ENCODE results near the gene MRPL33. TPM values are rescaled to one million over a fixed set of nuclear protein-coding genes. Genes with fewer than 3 reads are reported as not detected.

MRPL33 gene
- total RNA-seq, 1 experiment from 2014 or later = 86.3 TPM

DNA sequence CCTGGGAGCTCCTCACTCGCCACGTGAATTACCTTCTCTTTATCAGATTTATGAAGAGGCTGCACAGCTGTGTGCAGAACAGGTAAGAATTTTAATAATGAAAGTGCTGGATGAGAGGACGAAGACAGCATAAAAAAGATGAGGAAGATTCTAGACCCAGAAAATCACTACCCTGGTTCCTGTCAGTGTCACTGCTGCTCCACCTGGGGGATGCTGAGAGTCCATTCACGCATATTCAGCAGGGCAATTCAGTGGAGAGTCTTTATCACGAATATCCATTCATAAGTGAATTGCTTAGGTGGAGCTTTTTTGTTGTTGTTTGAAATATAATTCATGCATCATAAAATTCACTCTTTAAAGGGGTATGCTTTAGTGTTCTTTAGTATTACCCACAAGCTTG is 52.0 kb downstream of the MRPL33 start:
- H3K4me2 ChIP-seq = no peak overlapping the region
- DNase-seq = no peak
- peaks cover 10% of the 10 kb centered on the region for H3K9me3 ChIP-seq (ENCODE audit: insufficient read depth, low read depth)
- no TSS peak for BruUV-seq (replicated peaks)
- no peaks in the 10 kb centered on the region for H3K27me3 ChIP-seq (ENCODE audit: insufficient read depth, low read depth)
- intact Hi-C loops (cut with micrococcal nuclease; ENCODE audit: unreplicated experiment) = no loop called here
- ChIA-PET CTCF (no interaction called here), POLR2A (ENCODE audit: unreplicated experiment) (no interaction called here)
- no peak overlapping the region for H3K27ac ChIP-seq
- H3K36me3 ChIP-seq (ENCODE audit: low read depth) = peaks cover 5% of the 10 kb centered on the region; the same call in 1 of the 2 replicates
- no peak overlapping the region for H3K4me3 ChIP-seq
- no peaks in the 10 kb centered on the region; the same call in 1 of the 2 replicates for H3F3A ChIP-seq (ENCODE audit: insufficient read depth, low read depth)
- no peaks in the 10 kb centered on the region for H3K9me2 ChIP-seq (ENCODE audit: insufficient read depth)
- TF ChIP-seq EZH2 (IDR thresholded peaks at IDR 0.05; ENCODE audit: low read depth) = no peak
- TF ChIP-seq, protein P1, sequence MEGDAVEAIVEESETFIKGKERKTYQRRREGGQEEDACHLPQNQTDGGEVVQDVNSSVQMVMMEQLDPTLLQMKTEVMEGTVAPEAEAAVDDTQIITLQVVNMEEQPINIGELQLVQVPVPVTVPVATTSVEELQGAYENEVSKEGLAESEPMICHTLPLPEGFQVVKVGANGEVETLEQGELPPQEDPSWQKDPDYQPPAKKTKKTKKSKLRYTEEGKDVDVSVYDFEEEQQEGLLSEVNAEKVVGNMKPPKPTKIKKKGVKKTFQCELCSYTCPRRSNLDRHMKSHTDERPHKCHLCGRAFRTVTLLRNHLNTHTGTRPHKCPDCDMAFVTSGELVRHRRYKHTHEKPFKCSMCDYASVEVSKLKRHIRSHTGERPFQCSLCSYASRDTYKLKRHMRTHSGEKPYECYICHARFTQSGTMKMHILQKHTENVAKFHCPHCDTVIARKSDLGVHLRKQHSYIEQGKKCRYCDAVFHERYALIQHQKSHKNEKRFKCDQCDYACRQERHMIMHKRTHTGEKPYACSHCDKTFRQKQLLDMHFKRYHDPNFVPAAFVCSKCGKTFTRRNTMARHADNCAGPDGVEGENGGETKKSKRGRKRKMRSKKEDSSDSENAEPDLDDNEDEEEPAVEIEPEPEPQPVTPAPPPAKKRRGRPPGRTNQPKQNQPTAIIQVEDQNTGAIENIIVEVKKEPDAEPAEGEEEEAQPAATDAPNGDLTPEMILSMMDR (conservative IDR thresholded peaks at IDR 0.05) = no peak
- no peak overlapping the region for H2AFZ ChIP-seq
- H3K79me2 ChIP-seq (ENCODE audit: low read depth) = no peaks in the 10 kb centered on the region
- no peaks in the 10 kb centered on the region for H4K20me1 ChIP-seq (ENCODE audit: insufficient read depth)
- no peaks in the 10 kb centered on the region for H3K4me1 ChIP-seq (replicated peaks; ENCODE audit: insufficient read depth)

DNA sequence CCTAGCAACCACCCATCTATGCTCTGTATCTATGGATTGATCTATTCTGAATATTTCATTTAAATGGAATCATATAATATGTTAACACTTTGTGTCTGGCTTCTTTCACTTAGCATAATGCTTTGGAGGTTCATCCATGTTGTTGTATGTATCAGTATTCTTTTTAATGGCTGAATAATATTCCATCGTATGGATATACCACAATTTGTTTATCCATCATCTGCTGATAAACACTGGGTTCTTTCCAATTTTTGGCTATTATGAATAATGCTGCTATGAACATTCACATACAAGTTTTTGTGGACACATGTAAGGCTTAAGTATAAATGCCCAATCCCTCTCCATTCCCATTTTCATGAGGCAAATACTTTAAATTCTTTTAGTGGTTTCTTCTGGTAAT is 52.9 kb downstream of the MRPL33 start:
- DNase-seq = no peak
- H3K36me3 ChIP-seq (ENCODE audit: low read depth) = peaks cover 5% of the 10 kb centered on the region; the same call in 1 of the 2 replicates
- H4K20me1 ChIP-seq (ENCODE audit: insufficient read depth) = no peaks in the 10 kb centered on the region
- H3K27ac ChIP-seq = no peak overlapping the region
- H3K4me3 ChIP-seq = no peak overlapping the region
- no peaks in the 10 kb centered on the region for H3K4me1 ChIP-seq (replicated peaks; ENCODE audit: insufficient read depth)
- intact Hi-C loops (cut with micrococcal nuclease; ENCODE audit: unreplicated experiment) = no loop called here
- peaks cover 10% of the 10 kb centered on the region for H3K9me3 ChIP-seq (ENCODE audit: insufficient read depth, low read depth)
- no peaks in the 10 kb centered on the region; the same call in 1 of the 2 replicates for H3F3A ChIP-seq (ENCODE audit: insufficient read depth, low read depth)
- no peak overlapping the region for H2AFZ ChIP-seq
- no peaks in the 10 kb centered on the region for H3K79me2 ChIP-seq (ENCODE audit: low read depth)
- TF ChIP-seq, protein P1 (conservative IDR thresholded peaks at IDR 0.05) = no peak
- TF ChIP-seq EZH2 (IDR thresholded peaks at IDR 0.05; ENCODE audit: low read depth) = no peak
- no peak overlapping the region for H3K4me2 ChIP-seq
- CTCF ChIA-PET = no interaction called here
- POLR2A ChIA-PET (ENCODE audit: unreplicated experiment) = no interaction called here
- no peaks in the 10 kb centered on the region for H3K27me3 ChIP-seq (ENCODE audit: insufficient read depth, low read depth)
- no peaks in the 10 kb centered on the region for H3K9me2 ChIP-seq (ENCODE audit: insufficient read depth)
- no TSS peak for BruUV-seq (replicated peaks)

DNA sequence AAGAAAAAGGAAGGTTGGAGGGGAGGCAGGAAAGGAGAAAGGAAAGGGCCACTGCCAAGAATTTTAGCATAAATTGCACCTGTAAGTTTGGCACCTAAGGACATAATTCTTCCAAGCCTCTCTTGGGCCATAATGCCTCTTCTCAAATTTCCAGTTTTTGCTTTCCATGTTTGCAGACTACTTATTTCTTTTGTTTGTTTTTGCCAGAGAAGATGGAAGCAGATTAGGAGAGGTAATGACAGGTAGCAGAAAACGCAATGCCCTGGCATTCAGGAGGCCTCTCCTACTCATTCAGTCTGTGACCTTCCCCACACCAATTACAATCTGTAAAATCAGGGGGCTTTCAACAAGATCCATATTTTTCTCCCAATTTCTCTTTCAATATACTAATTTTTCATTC is 56.8 kb downstream of the MRPL33 start:
- H3K27ac ChIP-seq = no peak overlapping the region
- H3K79me2 ChIP-seq (ENCODE audit: low read depth) = no peaks in the 10 kb centered on the region
- H3K4me3 ChIP-seq = no peak overlapping the region
- no peak overlapping the region for H2AFZ ChIP-seq
- no peaks in the 10 kb centered on the region; the same call in 1 of the 2 replicates for H3F3A ChIP-seq (ENCODE audit: insufficient read depth, low read depth)
- no peaks in the 10 kb centered on the region for H3K27me3 ChIP-seq (ENCODE audit: insufficient read depth, low read depth)
- H3K9me3 ChIP-seq (ENCODE audit: insufficient read depth, low read depth) = peaks cover 7% of the 10 kb centered on the region
- ChIA-PET CTCF (no interaction called here), POLR2A (ENCODE audit: unreplicated experiment) (no interaction called here)
- intact Hi-C loops (cut with micrococcal nuclease; ENCODE audit: unreplicated experiment) = no loop called here
- H3K4me2 ChIP-seq = no peak overlapping the region
- TF ChIP-seq, protein P1 (conservative IDR thresholded peaks at IDR 0.05) = no peak
- TF ChIP-seq EZH2 (IDR thresholded peaks at IDR 0.05; ENCODE audit: low read depth) = no peak
- no peaks in the 10 kb centered on the region for H3K9me2 ChIP-seq (ENCODE audit: insufficient read depth)
- no peaks in the 10 kb centered on the region for H3K4me1 ChIP-seq (replicated peaks; ENCODE audit: insufficient read depth)
- BruUV-seq (replicated peaks) = no TSS peak
- peak in 1 of 2 experiments; percentile 42 for DNase-seq
- H4K20me1 ChIP-seq (ENCODE audit: insufficient read depth) = no peaks in the 10 kb centered on the region
- H3K36me3 ChIP-seq (ENCODE audit: low read depth) = peaks cover 5% of the 10 kb centered on the region; the same call in 1 of the 2 replicates

Other genes starting within 250 kb of the MRPL33 start
- 27.1 and 40.6 TPM in 2 replicates for gene ZNF512, start 188.7 kb upstream of the MRPL33 start, total RNA-seq (2021)
- gene CCDC121, start 142.7 kb upstream of the MRPL33 start, total RNA-seq (2021) = 1.9 and 2.9 TPM in 2 replicates
- 37.3 and 45.1 TPM in 2 replicates for gene GPN1, start 142.7 kb upstream of the MRPL33 start, total RNA-seq (2021)
- 29.3 and 33.0 TPM in 2 replicates for gene SUPT7L, start 108.1 kb upstream of the MRPL33 start, total RNA-seq (2021)
- 18.5 and 22.7 TPM in 2 replicates for gene SLC4A1AP, start 107.8 kb upstream of the MRPL33 start, total RNA-seq (2021)
- 4.5 and 6.8 TPM in 2 replicates for gene RBKS, start 118.7 kb downstream of the MRPL33 start, total RNA-seq (2021)
- gene BABAM2, start 119.0 kb downstream of the MRPL33 start, total RNA-seq (2021) = 45.9 and 46.1 TPM in 2 replicates